Right hindlimb (tissue), 1 donor: ENCODE data around the gene KLF4.

Source experiments
- DNase-seq: peaks from one replicate; pipeline ENCODE4 v3.0.0-alpha.2; 2018

KLF4 gene

GRCh38 chr9:107447834-107448233, 41.7 kb downstream of the KLF4 start:
- no peak for DNase-seq

DNA sequence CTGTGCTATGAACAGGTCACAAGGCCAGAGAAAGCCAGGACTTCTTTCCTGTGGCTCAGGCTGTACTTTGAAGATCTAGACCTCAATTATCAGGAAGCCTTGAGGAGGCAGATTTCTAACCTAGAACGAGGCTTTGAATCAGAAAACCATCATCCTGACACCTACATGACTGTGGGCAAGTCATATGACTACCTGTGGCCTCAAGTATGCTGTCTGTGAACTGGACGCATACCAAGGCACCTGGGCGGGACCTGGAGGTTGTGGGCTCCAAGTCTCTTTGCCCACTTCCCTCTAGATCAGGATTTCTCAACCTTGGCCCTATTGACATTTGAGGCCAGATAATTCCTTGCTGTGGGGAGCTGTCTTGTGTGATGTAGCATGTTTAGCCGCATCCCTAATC, 42.5 kb downstream of the KLF4 start:
- DNase-seq, result no peak

DNA sequence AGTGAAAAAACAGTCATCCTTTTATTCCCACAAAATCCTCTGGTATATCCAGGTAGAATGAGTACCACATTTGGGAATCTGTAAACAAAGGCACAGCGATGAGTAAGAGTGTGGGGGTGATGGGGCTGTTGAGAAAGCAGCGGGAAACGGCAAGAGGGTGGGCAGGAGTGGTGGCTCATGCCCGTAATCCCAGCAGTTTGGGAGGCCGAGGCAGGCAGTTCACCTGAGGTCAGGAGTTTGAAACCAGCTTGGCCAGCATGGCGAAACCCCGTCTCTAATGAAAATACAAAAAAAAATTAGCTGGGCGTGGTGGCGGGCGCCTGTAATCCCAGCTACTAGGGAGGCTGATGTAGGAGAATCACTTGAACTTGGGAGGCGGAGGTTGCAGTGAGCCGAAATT, 43.1 kb downstream of the KLF4 start:
- no peak for DNase-seq

DNA sequence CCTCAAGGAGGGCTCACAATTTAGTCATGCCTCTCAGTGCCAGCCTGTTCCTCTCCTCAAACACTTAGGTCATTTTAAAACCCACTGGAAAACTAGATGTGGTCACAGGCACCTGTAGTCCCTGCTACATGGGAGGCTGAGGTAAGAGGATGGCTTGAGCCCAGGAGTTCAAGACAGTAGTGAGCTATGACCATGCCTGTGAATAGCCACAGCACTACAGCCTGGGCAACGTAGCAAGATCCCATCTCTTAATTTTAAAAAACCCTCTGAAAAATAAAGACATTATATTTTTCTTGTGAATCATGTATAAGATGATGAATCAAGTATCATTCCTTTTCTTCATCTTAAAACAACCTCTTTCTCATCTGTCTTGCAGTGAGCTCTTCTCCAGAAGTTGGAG, 45.8 kb downstream of the KLF4 start:
- DNase-seq, result no peak

DNA sequence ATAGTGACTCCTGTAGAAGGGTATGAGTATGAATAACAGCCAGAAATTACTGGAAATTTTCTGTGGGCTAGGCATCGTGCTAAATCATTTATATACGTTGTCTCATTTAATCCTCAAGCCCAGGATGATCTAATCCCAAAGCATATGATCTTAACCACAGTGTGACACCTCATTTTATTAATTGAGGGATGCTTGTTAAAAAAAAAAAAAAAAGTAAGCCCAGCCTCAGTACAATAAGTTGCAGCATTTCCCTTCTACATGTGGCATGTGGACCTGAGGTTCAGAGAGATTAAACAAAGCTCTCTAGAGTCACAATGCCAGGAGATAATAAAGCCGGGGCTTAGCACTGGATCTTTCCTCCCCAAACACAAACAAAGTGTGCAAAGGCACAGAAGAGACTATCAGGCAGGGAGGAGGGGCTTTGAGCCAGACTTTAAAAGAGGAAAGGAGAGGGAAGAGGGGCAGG, 49.5 kb downstream of the KLF4 start:
- DNase-seq, result no peak

- no peak for DNase-seq
These were observed 51.1 kb downstream of the KLF4 start for GRCh38 chr9:107438211-107439031.

DNA sequence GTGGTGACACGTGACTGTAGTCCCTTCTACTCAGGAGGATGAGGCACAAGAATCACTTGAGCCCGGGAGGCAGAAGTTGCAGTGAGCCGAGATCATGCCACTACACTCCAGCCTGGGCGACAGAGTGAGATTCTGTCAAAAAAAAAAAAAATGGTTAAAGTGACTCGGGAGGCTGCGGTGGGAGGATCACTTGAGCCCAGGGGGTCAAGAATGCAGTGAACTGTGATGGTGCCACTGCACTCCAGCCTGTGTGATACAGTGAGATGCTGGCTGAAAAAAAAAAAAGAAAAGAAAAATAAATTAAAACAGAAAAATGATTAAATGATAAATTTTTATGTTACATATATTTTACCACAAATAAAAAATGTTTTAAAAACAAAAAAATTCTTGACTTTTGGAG, 51.9 kb downstream of the KLF4 start:
- DNase-seq, result no peak

GRCh38 chr9:107435415-107435814, 54.2 kb downstream of the KLF4 start:
- no peak for DNase-seq
